Stimulated activated CD8-positive, alpha-beta memory T cell treated with anti-CD3 and anti-CD28 coated beads, Interleukin-15, amount 100 ng/mL, for 24 hours (primary cell): Measurements from ENCODE around the gene FNBP1L.

ENCODE experiments used
- DNase-seq: peaks from one replicate; pipeline ENCODE4 v3.0.0-alpha.2; 2020; ENCODE audit warnings: low read depth

FNBP1L gene

DNA sequence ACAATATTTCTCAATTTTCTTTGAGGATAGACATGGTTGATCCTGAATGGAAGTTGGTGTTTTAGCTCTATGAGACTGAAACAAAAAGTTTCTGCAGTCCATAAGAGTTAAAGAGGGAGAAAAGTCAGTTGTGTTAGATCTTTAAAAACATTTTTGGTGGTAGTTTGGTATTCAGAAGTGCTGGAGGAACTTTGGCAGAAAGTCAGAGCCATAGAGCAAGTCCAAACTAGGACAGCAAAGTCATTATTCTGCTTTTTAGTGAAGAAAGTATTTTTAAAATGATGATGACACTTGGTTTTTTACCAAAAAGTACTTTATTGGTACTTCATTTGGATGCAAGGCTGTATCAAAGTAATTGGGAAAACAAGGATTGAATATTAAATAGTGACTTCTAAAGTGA lies 41.8 kb downstream of the FNBP1L start:
- DNase-seq = no peak

DNA sequence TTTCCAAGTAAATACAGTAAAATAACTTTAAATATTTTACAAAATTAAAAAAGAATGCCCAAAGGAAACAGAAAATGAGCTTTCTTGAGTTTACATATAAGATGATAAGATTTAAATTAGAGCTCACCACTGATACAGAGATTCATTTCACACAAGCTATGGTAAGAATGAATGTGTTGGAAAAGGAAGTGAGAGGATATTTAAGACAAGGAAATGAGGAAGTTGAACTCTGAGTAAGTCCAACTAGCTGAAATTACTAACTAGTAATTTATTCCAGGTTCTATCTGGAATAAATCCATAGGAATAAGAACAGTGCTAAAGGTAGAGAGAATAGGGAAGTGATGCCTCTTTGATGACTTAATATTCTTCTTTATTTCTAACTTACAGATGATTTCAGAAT lies 42.4 kb downstream of the FNBP1L start:
- no peak for DNase-seq

DNA sequence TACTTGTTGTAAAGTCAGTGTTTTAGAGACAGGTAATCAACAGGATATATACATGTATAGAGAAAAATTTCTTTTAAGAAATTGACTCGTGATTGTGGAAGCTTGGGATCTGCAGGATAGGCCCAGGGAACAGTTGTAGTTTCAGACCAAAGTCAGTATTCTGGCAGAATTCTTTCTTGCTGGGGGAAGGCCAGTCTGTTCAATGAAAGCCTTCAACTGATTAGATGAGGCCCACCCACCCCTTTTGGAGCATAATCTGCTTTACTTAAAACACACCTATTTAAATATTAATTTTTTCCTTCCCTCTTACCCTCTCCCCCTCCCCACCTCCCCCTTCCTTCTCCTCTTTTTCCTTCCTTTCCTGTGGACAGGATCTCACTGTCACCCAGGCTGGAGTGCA lies 48.0 kb downstream of the FNBP1L start:
- no peak for DNase-seq

DNA sequence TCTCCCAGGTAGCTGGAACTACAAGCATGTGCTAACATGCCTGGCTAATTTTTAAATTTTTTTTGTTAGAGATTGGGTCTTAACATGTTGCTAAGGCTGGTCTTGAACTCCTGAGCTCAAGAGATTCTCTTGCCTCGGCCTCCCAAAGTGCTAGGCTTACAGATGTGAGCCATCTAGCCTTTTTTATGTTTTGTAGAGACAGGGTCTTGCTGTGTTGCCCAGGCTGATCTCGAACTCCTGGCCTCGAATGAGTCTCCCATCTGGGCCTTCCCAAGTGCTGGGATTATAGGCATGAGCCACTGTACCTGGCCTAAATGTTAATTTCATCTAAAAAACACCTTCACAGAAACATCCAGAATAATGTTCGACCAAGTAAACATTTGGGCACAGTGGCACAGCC lies 48.6 kb downstream of the FNBP1L start:
- DNase-seq = no peak

DNA sequence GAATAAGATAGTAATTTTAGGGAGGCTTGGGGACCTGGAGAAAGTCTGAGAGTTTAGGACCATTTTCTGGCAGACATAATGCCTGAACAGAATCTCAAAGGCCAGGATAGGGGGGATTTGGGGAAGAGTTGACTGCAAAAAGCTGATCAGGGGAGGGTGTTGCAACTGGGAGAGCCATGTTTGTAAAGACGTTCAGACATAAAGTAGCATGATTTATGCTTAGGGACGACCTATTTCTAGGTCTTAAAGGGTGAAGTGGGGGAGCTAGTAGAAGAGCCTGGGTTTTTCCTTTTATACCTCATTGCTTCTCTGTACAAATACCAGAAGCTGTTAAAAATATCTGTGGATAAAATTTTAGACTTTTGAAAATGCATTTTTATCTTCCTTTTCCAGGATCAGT lies 51.2 kb downstream of the FNBP1L start:
- no peak for DNase-seq

GRCh38 chr1:93499533-93499932 lies 51.6 kb downstream of the FNBP1L start:
- DNase-seq = no peak

DNA sequence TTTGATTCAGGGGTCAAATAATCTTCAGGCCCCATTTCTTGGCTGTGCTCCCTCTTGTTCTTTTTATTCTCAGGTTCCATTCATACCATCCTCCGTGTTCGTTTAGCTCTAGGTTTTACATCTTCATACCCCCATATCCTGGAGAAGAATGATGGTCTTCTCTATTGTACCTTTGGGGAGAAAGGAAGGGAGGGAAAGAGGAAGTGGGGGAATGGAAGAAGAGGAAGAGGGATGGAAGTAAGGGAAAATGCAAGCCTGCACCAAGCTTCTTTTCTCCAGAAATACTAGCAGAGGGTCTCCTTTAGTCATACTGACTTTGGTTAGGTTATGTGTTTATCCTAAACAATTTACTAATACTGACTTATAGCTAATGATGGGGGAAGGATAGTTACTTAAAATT lies 52.4 kb downstream of the FNBP1L start:
- no peak for DNase-seq

GRCh38 chr1:93501399-93501798 lies 53.5 kb downstream of the FNBP1L start:
- no peak for DNase-seq

GRCh38 chr1:93501829-93502369 lies 54.0 kb downstream of the FNBP1L start:
- DNase-seq = no peak

DNA sequence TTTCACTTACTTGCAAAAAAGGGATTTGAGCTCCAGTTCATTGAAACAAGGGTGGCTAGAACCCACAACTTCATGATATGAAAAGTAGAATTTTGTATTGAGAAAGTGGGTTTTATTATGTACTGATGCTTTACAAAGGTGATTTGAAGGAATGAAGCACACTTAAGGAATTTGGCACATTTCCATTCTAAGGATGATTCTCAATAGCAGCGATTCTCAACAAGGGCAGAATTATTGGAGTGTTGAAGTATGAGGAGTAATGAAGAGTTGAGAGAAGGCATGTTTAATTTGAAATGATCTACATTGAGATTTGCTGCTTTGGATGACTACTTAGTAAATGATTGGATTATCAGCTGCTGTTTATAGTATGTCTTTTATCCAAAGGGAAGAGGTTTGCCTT lies 54.7 kb downstream of the FNBP1L start:
- DNase-seq = no peak

GRCh38 chr1:93503163-93503562 lies 55.2 kb downstream of the FNBP1L start:
- DNase-seq = no peak

DNA sequence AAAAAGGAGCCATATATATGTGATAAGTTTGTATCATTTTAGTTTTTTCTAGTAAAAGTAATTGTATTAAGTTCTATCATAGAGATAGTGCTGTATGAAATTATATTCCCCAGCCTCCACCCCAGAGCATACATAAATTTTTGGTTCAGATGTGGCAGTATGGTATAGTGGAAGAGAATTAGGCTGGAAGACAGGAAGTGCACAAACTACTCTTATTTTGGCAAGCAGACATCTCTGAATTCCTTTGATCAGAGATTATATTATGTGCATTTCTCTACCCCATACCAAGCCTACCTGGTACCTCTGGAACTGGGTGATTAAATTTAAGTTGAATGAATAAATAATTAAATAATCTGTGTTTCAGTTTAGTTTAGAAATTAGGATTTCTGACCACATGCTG lies 55.9 kb downstream of the FNBP1L start:
- DNase-seq = no peak

DNA sequence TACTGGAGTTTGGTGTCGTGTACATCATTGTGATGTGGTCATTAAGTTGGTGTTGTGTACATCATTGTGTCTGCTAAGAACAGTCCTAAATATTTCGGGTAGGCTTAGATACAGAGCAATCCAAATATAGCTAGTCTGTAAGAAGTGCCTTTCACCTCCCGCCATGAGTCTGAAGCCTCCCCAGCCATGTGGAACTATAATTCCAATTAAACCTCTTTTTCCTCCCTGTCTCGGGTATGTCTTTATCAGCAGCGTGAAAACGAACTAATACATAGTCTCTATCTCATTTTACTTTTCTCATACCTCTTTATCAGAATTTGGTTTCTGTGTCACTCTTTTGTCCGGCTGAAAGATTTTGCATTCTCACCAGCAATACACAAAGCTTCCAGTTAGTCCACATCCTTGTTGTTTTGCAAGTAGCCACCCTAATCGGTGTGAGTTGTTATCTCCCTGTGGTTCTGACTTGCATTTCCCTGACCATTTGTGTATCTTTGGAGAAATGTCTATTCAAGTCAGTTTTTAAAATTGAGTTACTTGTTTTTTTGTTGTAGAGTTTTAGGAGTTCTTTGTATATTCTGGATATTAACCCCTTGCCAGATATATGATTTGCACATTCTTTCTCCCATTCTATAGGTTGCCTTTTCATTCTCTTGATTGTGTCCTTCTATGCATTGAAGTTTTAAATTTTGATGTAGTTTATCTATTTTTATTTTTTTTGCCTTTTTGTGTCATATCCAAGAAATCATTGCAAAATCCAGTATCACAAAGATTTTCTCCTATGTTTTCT lies 56.5 kb downstream of the FNBP1L start:
- no peak for DNase-seq

- DNase-seq = no peak
Measured at GRCh38 chr1:93506126-93506525, 58.2 kb downstream of the FNBP1L start.

DNA sequence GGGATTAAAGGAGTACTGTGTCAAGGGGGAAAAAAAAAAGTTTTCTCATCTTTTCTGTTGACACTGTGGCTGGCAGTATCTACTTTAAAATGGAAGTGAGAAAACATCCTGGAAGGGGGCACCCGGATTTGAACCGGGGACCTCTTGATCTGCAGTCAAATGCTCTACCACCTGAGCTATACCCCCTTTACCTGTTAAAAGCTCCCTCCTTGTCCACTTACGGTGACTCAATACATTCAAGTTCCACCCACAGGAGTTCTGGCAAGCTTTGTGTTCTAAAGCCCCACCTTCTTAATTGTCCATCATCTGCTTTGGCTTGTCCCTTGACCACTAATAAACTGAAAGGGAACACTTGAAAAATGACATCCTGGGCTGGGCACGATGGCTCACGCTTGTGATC lies 68.2 kb downstream of the FNBP1L start:
- DNase-seq = no peak

DNA sequence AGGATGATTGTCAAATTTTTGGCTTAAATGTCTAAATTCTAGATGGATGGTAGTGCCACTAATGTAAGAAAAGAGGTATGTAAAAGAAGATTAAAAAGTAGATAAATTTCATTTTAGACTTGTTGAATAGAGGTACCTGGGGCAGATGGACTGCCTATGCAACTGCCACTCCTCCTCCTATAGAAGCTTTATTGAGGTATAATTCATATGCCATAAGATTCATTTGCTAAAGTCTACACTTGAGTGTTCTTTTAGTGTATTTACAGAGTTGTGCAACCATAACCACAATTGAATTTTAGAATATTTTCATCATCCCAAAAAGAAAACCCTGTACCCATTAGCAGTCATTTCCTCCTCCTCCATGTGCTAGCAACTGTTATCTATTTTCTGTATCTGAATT lies 70.6 kb downstream of the FNBP1L start:
- DNase-seq = no peak

GRCh38 chr1:93519199-93519829 lies 71.4 kb downstream of the FNBP1L start:
- DNase-seq = no peak

GRCh38 chr1:93521618-93522017 lies 73.7 kb downstream of the FNBP1L start:
- DNase-seq = no peak

GRCh38 chr1:93522721-93523120 lies 74.8 kb downstream of the FNBP1L start:
- DNase-seq = no peak

DNA sequence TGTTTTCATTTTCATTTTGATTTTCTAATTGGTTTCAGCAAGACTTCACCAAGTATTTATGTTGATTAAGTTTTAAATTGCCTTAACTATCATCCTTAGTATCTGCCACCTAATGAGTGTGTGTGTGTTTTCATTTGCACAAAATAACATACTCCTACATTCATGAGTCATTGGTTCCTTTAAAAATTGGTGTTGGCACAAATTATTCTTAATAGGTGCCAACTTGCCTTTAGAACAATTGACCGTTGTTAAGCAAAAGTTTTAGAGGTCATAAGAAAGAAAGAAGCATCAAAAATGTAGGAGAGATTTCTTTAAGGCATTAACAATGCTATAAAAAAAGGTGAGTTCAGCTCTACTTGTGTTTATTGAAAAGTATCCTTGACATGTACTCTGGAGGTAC lies 77.5 kb downstream of the FNBP1L start:
- DNase-seq = no peak

DNA sequence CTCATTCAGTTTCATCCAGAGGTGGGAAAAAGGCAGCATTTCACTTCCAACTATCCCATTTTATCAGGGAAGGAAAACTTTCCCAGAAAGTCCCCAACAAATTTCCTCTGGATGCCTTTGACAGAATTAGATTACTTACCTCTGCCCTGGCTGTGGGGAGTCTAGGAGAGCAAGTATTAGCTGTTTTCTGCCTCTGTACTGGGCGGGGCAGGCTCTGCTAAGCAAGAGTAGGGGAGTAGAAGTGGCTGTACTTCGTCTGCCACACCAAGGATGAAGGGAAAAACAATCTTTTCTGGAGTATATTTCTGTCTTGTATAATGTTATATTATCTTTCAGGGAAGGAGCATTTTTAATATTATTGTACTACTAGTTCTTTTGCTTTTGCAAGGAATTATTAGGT lies 78.5 kb downstream of the FNBP1L start:
- DNase-seq = no peak

DNA sequence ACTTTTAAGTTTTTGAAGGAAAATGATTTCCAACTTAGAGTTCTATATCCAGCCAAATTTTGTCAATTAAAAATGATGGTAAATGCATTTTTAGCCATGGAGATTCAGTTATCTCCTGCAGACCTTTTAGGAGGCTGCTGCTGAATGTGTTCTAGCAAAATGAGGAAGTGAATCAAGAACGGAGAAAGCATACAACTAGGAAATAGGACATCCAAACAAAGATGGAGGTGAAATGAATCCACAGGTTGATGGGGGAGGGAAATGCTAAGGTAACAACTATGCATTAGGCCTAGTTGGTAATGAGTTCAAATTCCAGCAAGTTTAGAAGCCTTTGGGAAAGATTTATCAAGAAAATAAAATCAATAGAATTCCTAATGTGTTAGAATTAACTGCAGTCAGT lies 80.5 kb downstream of the FNBP1L start:
- no peak for DNase-seq

GRCh38 chr1:93531193-93531592 lies 83.3 kb downstream of the FNBP1L start:
- no peak for DNase-seq
